IPS-NIHi7 (cell line): Measurements from ENCODE around the gene CA9.
"Not testable (repeated sequence)": the region's sequence is repeated elsewhere in the genome, so short reads cannot be mapped to it uniquely, and the experiment has no call there.

Experiments used
- DNase-seq: peaks from one replicate; pipeline ENCODE4 v3.0.0; 2012; ENCODE audit warnings: mixed read lengths; ENCODE audit errors: extremely low spot score

CA9 gene

DNA sequence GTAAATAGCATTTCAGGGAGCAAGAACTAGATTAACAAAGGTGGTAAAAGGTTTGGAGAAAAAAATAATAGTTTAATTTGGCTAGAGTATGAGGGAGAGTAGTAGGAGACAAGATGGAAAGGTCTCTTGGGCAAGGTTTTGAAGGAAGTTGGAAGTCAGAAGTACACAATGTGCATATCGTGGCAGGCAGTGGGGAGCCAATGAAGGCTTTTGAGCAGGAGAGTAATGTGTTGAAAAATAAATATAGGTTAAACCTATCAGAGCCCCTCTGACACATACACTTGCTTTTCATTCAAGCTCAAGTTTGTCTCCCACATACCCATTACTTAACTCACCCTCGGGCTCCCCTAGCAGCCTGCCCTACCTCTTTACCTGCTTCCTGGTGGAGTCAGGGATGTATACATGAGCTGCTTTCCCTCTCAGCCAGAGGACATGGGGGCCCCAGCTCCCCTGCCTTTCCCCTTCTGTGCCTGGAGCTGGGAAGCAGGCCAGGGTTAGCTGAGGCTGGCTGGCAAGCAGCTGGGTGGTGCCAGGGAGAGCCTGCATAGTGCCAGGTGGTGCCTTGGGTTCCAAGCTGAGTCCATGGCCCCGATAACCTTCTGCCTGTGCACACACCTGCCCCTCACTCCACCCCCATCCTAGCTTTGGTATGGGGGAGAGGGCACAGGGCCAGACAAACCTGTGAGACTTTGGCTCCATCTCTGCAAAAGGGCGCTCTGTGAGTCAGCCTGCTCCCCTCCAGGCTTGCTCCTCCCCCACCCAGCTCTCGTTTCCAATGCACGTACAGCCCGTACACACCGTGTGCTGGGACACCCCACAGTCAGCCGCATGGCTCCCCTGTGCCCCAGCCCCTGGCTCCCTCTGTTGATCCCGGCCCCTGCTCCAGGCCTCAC lies at the start of gene CA9:
CA9 (plus strand) TSS at position 797 of the 893 bp plus-strand sequence; CDS start at position 829, 32 bp downstream.
- no peak for DNase-seq

GRCh38 chr9:35627575-35627974 lies 46.2 kb upstream of the CA9 start:
- no peak for DNase-seq

DNA sequence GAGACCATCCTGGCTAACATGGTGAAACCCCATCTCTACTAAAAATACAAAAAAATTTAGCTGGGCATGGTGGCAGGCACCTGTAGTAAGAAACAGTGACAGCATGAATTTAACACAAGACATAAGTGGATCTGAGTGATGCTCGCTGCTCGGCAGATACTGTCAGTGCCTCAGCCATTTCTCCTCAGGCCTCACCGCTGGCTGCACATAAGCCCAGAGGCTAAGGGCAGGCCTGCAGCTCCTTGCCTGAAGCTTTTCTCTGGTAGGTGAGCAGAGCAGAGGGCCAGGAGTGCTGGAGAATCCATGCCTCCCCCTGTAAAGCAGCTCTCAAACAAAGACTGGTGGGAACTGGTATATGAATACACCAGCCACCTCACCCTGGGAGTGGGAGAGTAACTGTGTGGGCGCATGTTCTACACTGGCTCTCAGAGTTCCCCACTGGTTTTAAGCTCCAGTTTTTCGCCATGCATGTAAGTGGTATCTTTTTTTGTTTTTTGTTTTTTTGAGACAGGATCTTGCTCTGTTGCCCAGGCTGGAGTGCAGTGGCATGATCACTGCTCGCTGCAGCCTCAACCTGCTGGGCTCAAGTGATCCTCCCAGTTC lies 45.2 kb upstream of the CA9 start:
- peak; percentile 3 for DNase-seq

DNA sequence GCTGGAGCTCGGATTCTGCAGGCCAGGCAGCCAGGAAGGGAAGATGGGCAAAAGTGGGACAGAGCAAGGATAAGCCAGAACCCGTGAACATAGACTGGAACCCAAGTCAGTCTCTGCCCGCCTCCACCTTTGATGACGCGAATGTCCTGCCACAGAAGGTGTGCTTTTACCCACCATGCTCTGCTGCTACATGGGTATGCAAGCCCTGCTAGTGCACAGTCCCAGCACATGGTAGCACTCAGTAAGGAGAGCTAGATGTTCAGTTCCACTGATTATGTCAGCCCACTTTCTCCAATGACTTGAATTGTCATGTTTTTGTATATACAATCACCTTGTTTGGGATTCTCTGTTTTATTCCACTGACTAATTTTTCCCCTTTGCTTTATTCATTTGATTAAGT lies 44.1 kb upstream of the CA9 start:
- DNase-seq: peak; percentile 7

GRCh38 chr9:35635730-35636129 lies 38.0 kb upstream of the CA9 start:
- DNase-seq: no peak

GRCh38 chr9:35636135-35636876 lies 37.4 kb upstream of the CA9 start:
- DNase-seq: no peak

DNA sequence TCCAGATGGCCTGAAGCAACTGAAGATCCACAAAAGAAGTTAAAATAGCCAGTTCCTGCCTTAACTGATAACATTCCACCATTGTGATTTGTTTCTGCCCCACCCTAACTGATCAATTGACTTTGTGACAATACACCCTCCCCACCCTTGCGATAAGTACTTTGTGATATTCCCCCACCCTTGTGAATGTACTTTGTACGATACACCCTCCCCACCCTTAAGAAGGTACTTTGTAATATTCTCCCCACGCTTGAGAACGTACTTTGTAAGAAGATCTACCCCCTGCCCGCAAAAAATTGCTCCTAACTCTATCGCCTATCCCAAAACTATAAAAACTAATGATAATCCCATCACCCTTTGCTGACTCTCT lies 36.9 kb upstream of the CA9 start:
- DNase-seq: not testable (repeated sequence)

- DNase-seq: not testable (repeated sequence)
These were observed 36.2 kb upstream of the CA9 start for GRCh38 chr9:35637427-35637955.

DNA sequence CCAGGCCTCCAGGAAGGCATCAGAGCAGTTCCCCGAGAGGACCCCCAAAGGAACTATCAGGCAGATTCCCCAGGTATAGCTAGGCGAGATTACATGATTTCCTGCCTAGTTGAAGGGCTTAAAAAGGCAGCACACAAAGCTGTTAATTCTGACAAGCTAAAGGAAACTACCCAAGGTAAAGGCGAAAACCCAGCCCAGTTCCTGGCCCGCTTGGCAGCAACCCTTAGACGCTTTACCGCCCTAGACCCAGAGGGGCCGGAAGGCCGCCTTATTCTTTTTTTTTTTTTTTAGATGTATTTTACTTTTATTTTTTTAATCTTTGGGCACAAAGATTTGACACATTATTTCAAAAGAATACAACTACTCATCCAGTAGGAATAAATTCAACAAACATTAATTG lies 35.0 kb upstream of the CA9 start:
- DNase-seq: not testable (repeated sequence)

GRCh38 chr9:35639225-35639624 lies 34.5 kb upstream of the CA9 start:
- DNase-seq: not testable (repeated sequence)

GRCh38 chr9:35639631-35640030 lies 34.1 kb upstream of the CA9 start:
- DNase-seq: no peak

DNA sequence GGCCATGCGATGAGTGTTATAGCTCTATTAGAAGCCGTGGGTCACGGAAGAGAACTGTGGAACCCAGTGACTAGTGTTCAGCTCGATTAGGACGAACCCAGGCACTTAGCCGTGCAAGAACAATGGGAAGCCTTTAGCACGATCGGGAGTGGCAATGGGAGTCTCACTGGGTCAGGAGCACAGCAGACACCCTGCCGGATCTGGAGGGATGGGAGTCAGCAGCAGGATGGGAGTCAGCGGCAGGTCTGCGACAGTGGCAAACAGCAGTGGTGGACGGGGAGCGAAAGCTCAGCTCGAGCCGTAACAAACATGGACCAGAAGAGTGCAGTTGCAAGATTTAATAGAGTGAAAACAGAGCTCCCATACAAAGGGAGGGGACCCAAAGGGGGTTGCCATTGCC lies 33.3 kb upstream of the CA9 start:
- DNase-seq: not testable (repeated sequence)

- DNase-seq: not testable (repeated sequence)
These were observed 32.2 kb upstream of the CA9 start for GRCh38 chr9:35641478-35641877.

GRCh38 chr9:35643046-35643445 lies 30.7 kb upstream of the CA9 start:
- no peak for DNase-seq

DNA sequence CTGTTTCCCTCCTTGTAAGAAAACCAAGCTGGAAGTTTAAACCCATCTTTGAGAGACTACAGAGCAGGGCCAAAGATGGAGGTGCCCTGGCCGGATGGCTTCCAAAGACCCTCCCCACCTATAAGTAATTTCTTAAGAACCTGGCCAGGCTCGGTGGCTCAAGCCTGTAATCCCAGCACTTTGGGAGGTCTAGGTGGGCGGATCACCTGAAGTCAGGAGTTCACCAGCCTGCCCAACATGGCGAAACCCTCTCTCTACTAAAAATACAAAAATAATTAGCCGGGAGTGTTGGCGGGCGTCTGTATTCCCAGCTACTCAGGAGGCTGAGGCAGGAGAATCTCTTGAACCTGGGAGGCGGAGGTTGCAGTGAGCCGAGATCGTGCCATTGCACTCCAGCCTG lies 28.0 kb upstream of the CA9 start:
- not testable (repeated sequence) for DNase-seq

GRCh38 chr9:35646153-35646532 lies 27.6 kb upstream of the CA9 start:
- peak; percentile 78 for DNase-seq

DNA sequence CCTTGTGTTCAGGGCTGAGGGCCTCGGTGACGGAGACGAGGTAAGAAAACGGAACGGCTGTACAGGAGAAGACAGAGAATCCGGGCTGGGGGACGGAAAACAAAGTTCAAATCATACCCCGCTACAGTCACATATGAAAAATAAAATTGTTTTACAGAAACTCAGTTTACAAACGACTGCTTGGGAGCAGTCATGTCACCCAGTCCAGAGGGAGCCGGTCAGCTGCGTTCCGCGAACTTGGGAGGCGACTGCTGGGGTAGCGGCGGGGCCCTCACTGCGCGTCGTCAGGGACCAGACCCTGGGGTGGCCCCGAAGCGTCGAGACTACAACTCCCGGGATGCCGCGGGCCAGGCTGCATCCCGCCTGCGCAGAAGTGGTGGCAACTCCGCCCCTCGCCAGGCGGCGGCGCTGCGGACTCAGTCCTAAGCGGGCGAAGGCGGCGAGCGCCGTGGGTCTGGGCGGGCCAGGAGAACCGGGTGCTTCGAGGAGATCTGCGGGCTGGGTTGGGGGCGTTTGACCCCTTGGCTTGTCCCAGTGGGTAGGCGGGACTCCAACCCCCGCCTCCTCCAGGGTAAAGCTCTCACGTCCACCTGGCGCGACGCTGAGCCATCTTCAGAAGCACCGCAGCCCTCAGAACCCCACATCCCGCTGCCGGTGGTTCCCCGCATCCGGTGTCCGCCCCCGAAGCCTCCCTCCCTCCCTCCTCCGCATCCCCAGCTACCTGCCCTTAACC lies 27.0 kb upstream of the CA9 start:
- DNase-seq: peak; percentile 95

DNA sequence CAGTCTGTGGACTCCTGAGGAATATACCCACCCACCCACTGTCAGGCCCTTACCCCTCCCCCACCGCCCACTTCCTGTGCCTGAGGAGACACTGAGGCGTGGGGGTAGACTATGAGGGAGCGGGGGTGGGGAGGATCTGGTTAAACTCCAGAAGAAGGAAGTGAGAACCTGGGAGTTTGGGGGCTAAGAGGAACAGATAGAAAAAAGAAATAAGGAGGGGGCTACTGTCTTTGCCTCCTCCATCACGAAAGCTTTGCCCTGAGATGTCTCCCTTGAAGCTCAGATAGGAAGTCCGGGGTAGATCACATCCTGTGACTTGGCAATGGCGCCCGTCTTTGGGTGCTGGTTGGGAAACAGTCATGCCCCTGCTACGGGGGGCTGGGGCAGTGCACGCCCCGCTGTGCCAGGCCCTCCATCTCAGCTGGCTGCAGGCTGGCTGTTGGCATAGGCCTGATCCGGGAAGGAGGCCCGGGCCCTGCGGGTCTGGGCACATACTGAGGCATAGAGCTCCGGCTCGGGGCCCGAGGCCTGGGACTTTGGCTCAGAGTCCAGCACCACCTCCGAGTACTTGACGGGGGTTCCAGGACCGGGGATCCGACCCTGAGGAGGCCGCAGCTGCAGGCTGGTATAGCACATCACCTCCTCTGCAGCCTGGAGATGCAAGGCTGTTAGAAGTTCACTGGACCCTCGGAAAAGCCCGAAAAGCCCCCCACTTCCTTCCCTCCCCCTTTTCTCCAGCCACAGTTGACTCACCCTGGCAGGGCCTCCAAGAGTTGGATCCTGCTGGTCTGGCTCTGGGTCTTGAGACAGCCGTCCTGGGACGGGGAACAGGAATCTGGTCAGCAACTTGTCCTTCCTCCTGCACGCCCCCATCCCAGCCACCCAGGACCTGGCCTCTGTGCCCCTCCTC lies 24.0 kb upstream of the CA9 start:
- DNase-seq: no peak

- DNase-seq: no peak
These were observed 23.2 kb upstream of the CA9 start, which contains the start of gene SIT1 for GRCh38 chr9:35650341-35651158. Gene SIT1 (minus strand): TSS chr9:35650931. CDS start chr9:35650853, 78 bp downstream.
